Prostate gland (tissue), 2 donors: ENCODE data around the gene CDC7.
"Not testable (repeated sequence)": the region's sequence is repeated elsewhere in the genome, so short reads cannot be mapped to it uniquely, and the experiment has no call there.

Source experiments
- POLR2A ChIP-seq: fragments of 450-650 bp; IDR thresholded peaks from one replicate; pipeline ENCODE4 v1.6.1; 2016; ENCODE audit warnings: antibody characterized with exemption, mild to moderate bottlenecking
- POLR2AphosphoS5 ChIP-seq: sonication (generic); formaldehyde crosslinking; IDR thresholded peaks from one replicate; pipeline ENCODE4 v1.6.1; 2017; ENCODE audit warnings: antibody characterized with exemption
- TF ChIP-seq, protein P1 (sequence below), 4 experiments: fragments of 200-600 bp in 2 of 4; fragments of 450-650 bp in 2 of 4; sonication (generic) in 2 of 4; IDR thresholded peaks; 1 replicate in 3 of 4; 2 replicates in 1 of 4; pipeline ENCODE4 v1.5.1; 2016 to 2019; ENCODE audit warnings: antibody characterized with exemption in 4 of 4, mild to moderate bottlenecking in 2 of 4, moderate library complexity in 2 of 4

DNA sequence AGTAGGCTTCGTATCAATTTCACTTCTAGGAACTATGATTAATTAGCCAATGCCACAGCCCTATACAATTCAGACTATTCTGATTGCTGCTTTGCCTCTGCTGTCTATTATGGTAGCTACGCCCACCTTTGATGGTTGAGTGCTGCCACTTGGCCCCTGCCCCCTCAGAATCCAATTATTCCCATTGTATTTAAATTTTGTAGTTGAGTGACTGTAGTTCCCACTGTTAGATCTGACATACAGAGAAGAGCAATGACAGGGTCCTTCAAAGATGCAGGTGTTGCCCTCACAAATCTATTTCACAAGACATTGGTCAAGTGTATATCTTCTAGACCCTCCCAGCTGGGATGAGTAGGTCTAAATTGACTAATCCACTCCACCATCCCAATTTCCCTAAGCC, 35.3 kb upstream of the CDC7 start:
- not testable (repeated sequence) for TF ChIP-seq POLR2A, POLR2AphosphoS5
- TF ChIP-seq, protein P1, sequence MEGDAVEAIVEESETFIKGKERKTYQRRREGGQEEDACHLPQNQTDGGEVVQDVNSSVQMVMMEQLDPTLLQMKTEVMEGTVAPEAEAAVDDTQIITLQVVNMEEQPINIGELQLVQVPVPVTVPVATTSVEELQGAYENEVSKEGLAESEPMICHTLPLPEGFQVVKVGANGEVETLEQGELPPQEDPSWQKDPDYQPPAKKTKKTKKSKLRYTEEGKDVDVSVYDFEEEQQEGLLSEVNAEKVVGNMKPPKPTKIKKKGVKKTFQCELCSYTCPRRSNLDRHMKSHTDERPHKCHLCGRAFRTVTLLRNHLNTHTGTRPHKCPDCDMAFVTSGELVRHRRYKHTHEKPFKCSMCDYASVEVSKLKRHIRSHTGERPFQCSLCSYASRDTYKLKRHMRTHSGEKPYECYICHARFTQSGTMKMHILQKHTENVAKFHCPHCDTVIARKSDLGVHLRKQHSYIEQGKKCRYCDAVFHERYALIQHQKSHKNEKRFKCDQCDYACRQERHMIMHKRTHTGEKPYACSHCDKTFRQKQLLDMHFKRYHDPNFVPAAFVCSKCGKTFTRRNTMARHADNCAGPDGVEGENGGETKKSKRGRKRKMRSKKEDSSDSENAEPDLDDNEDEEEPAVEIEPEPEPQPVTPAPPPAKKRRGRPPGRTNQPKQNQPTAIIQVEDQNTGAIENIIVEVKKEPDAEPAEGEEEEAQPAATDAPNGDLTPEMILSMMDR (IDR thresholded peaks at IDR 0.05): not testable (repeated sequence)
